Measurements from ENCODE around the gene PHC1.
A peak's percentile ranks its signal among the peaks of the same experiment; 100 is the strongest.

Gene PHC1

GRCh38 chr12:8914033-8914715 is at the start of gene PHC1:
TSS of gene PHC1 (plus strand) at chr12:8914509. CDS start at chr12:8917678, 3,169 bp downstream.
- peak; percentile 67 to 80 for DNase-seq (ENCODE audit: low read depth in 2 of 2)
- peak within 1 kb of the TSS; percentile 80 to 81 for H3K4me3 ChIP-seq (replicated peaks in 1 of 2; ENCODE audit: low read depth in 2 of 2, low read length in 2 of 2)
- TF ChIP-seq CTCF (IDR thresholded peaks at IDR 0.05; ENCODE audit: low read depth, low read length), result peak; percentile 55

DNA sequence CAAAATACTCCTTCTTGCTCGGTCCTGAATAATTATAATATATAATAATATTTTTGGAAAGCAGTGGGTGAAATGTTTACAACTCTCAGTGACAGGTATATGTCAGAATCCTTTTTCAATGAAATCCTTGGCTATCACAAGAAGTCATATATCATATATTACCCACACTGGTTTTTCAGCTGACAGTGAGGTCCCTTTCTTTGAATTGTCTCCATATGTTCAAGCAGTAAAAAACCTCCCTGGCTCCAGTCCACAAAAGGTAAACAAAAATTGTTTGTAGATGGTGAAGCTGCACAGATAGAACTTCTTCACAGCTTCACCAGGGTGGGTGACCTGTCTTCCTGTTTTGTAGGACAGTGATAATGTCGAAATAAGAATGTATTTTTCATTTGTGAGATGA is 47.9 kb upstream of the PHC1 start:
- H3K4me3 ChIP-seq (replicated peaks in 1 of 2; ENCODE audit: low read depth in 2 of 2, low read length in 2 of 2), result no peak overlapping the region
- TF ChIP-seq CTCF (IDR thresholded peaks at IDR 0.05; ENCODE audit: low read depth, low read length), result no peak
- DNase-seq (ENCODE audit: low read depth in 2 of 2), result no peak

GRCh38 chr12:8867009-8867408 is 47.3 kb upstream of the PHC1 start:
- no peak for TF ChIP-seq CTCF (IDR thresholded peaks at IDR 0.05; ENCODE audit: low read depth, low read length)
- no peak for DNase-seq (ENCODE audit: low read depth in 2 of 2)

GRCh38 chr12:8867786-8868185 is 46.5 kb upstream of the PHC1 start:
- no peak for TF ChIP-seq CTCF (IDR thresholded peaks at IDR 0.05; ENCODE audit: low read depth, low read length)
- no peak for DNase-seq (ENCODE audit: low read depth in 2 of 2)
- no peak overlapping the region for H3K4me3 ChIP-seq (replicated peaks in 1 of 2; ENCODE audit: low read depth in 2 of 2, low read length in 2 of 2)

More at GRCh38 chr12:8867009-8867408, 47.3 kb upstream of the PHC1 start:
- H3K4me3 ChIP-seq (replicated peaks in 1 of 2; ENCODE audit: low read depth in 2 of 2, low read length in 2 of 2), result no peak overlapping the region

GRCh38 chr12:8870586-8870985 is 43.7 kb upstream of the PHC1 start:
- DNase-seq (ENCODE audit: low read depth in 2 of 2), result no peak
- TF ChIP-seq CTCF (IDR thresholded peaks at IDR 0.05; ENCODE audit: low read depth, low read length), result no peak
- H3K4me3 ChIP-seq (replicated peaks in 1 of 2; ENCODE audit: low read depth in 2 of 2, low read length in 2 of 2), result no peak overlapping the region

- no peak for DNase-seq (ENCODE audit: low read depth in 2 of 2)
- TF ChIP-seq CTCF (IDR thresholded peaks at IDR 0.05; ENCODE audit: low read depth, low read length), result no peak
Observed at GRCh38 chr12:8871068-8871467, 43.2 kb upstream of the PHC1 start.

GRCh38 chr12:8876887-8877286 is 37.4 kb upstream of the PHC1 start:
- DNase-seq (ENCODE audit: low read depth in 2 of 2), result no peak
- H3K4me3 ChIP-seq (replicated peaks in 1 of 2; ENCODE audit: low read depth in 2 of 2, low read length in 2 of 2), result no peak overlapping the region
- no peak for TF ChIP-seq CTCF (IDR thresholded peaks at IDR 0.05; ENCODE audit: low read depth, low read length)

More at GRCh38 chr12:8871068-8871467, 43.2 kb upstream of the PHC1 start:
- H3K4me3 ChIP-seq (replicated peaks in 1 of 2; ENCODE audit: low read depth in 2 of 2, low read length in 2 of 2), result no peak overlapping the region
